Measurements from ENCODE around the gene RASGEF1B. TPM values are rescaled to one million over a fixed set of nuclear protein-coding genes. Genes with fewer than 3 reads are reported as not detected.

RASGEF1B gene
- polyA plus RNA-seq, 1 donor: 5.1 TPM

DNA sequence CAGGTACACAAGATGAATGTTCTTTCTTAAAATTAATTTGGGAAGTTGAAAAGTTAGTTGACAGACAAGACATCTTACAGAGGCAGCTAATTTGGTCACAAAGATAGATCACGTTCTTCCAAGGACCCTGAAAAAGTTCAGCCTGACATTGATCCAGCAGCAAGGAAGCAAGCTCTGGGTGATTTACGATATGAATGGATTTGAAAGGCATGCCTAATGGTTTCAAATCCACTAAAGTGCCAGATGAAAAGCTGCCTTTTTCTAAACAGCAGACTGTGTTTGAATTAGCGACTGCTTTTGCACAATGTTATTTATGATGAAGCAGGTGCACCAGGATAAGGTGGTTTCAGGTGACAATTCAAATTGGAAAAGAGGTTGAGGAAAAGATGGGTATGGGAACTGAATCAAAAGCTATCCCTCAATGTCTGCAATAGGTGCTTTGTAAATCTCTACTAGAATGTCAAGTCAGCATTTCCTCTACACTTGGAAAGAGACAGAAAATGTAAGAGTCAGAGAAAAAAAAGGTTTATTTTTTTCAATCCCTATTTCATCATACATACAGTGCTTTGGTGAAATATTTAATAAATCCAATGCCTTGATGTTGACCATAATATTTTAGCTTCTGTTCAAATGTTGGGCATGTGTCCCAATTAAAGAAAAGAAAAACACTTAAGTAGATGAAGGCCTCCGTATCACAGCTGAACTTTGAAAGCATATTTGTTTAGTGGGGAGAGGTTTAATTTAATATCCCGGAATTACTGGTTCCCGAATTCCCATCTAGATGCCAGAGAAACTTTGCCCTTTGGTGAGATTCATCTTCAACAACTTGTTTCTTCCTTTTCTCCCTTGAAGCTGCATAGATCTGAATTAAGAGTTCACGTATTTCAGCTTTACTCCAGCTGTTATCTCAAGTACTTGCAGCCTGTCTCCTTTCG, 6.0 kb downstream of the RASGEF1B start:
- no peak for DNase-seq

GRCh38 chr4:81460834-81461233, 10.9 kb downstream of the RASGEF1B start:
- no peak for DNase-seq

GRCh38 chr4:81460191-81460701, 11.5 kb downstream of the RASGEF1B start:
- no peak for DNase-seq

GRCh38 chr4:81459228-81459627, 12.5 kb downstream of the RASGEF1B start:
- DNase-seq: no peak

DNA sequence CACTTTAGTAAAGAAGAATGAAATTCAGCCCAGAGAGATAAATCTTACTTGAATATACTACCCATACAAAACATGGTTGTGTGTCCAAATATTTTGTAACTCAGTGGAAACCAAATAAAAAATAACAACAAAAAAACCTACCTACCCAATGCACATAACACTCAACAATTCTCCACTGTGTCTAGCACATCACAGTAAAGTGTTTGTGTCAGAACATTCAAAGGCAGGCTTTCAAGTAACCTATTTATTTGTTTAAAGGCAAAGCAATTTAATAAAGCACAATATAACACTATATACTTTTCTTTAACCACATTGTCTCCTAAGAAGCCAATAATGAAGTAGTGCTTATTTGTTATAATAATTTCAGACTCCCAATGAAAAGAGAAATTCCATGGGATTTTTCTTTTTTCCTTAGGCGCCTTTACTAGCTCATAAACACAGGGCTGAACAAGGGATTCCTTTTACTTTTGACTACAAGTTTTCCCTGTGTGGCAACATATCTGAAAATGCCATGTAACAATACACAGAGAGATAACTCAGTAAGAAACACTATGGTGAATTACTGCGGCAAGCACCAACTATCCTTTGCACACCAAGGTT, 13.7 kb downstream of the RASGEF1B start:
- no peak for DNase-seq

DNA sequence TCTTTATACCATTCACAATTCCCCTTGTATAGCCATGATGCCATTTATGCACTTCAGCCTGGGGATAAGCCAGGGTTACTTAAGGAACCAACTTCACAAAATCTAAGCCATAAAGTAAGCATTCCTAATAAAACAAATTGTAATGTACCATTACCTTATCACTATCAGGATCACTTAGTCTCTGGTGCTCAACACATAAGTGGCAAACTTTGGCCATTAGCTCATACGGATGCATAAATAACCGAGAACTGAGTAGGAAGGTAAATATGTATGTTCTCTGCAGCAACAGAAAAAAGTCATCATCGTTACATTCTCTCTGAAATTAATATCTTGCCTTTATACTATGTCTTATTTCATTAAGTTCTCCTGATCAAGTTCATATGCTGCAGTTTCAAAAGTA, 14.4 kb downstream of the RASGEF1B start:
- no peak for DNase-seq

DNA sequence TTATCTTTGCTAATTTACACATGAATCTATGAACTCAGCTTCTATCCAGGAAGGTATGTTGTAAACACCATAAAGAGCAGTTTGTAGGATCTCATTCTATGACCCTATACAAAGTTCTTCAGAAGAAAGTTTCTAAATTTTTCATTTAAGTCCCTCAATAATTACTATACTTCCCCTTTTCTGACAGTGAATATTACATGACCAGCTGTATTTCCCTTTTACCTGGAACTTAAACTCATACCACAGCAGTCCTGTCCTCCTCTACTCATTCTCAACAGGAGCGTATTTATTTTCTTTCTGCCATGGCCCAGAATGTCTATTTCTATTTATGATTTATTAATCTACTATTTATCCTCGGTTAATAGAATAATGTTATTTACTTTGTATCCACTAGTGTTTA, 15.8 kb downstream of the RASGEF1B start:
- DNase-seq: no peak

DNA sequence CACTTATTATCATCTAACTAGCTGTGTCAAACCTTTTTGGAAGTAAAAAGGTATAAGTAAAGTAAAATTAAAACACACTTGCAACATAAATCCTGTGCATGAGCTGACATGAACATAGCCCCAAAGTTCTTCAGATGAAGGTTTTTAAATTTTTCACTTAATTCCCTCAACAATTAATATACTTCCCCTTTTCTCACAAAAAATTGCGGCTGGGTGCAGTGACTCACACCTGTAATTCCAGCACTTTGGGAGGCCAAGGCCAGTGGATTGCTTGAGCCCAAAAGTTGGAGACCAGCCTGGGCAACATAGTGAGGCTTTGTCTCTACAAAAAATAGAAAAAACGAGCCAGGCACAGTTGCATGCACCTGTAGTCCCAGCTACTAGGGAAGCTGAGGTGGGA, 16.8 kb downstream of the RASGEF1B start:
- DNase-seq: no peak

DNA sequence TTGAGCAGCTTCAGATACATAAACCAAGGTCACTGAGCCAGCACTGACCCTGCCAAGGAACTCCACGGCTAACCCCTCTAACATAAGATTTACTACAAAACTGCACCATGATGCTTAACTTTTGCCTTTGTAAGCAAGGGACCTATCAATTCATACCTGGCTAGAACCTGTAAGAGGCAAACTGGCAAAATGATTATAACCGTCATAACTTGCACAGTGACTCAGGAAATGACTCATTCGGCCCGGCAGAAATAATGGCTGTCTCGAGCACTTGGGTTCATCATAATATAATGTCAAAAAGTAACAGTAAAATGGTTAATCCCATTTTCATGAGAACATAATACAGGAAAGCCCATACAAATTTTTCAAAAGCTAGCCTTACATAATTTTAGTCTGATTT, 17.2 kb downstream of the RASGEF1B start:
- no peak for DNase-seq

- DNase-seq: no peak
Measured at GRCh38 chr4:81453024-81453423, 18.7 kb downstream of the RASGEF1B start.

- DNase-seq: no peak
Measured at GRCh38 chr4:81452452-81453006, 19.2 kb downstream of the RASGEF1B start.

DNA sequence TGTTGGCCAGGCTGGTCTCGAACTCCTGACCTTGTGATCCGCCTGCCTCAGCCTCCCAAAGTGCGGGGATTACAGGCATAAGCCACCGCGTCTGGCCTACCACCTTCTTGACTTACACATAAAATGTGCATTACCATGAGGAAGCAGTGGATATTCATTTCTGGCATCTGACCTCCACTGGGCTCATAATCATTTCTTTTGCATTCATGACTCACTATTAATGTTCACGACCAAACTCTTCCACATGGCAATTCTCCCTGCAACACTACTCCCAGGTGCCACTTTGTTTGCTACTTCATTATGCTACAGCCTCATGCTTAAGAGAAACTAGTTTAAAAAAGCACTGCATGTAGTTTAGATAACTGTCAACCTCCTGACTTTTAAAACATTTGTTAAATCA, 22.7 kb downstream of the RASGEF1B start:
- DNase-seq: no peak

DNA sequence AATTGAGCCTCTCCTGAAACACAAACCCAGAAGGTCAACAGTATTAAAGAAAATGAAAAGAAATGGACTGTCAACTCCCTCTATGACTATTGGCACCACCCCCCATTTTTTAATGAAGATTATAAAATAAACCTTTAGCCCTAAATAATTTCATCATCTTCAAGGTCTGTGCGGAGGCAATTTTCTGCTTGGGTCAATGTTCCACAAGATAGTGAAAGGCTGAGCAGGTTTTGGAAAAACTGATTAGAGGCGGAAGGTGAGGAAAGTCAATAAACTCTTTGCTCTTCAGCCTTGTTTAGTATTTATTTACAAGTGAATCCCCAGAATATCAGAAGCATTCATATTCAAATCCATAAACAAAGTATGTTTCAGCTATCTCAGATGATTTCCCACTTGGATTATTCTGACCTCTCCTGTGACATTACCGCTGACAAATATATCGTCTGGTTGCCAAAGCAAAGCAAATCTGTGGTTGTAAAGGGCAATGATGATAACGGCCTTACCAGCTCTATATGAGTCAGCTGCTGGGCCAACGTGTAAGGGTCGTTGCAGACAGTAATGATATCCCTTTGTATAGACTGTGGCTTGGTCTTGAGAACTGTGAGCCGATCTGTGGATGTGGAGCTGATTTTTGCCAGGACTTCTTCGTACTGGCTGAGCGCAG, 24.0 kb downstream of the RASGEF1B start:
- no peak for DNase-seq

- DNase-seq: no peak
Measured at GRCh38 chr4:81446634-81447033, 25.1 kb downstream of the RASGEF1B start.

DNA sequence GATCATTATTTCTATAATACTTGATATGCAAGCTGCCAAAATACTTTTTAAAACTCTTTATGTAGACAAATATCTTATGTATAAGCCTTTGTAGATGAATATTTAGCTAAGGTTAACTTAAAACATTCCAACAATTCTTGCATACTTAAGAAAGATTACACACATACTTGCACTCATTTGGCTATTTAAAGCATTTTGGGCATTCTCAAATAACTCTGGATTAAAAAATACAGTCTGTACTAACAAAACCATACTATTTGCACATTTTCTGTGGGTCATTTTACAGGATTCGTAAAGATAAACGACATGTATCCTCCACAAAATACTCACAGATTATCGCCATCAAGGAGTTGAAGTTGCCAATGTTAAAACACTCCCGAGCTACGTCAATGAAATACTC, 26.5 kb downstream of the RASGEF1B start:
- no peak for DNase-seq

GRCh38 chr4:81442484-81443085, 29.1 kb downstream of the RASGEF1B start:
- DNase-seq: no peak

- DNase-seq: no peak
Measured at GRCh38 chr4:81440949-81441348, 30.8 kb downstream of the RASGEF1B start.

GRCh38 chr4:81436941-81437574, 34.6 kb downstream of the RASGEF1B start:
- DNase-seq: no peak

DNA sequence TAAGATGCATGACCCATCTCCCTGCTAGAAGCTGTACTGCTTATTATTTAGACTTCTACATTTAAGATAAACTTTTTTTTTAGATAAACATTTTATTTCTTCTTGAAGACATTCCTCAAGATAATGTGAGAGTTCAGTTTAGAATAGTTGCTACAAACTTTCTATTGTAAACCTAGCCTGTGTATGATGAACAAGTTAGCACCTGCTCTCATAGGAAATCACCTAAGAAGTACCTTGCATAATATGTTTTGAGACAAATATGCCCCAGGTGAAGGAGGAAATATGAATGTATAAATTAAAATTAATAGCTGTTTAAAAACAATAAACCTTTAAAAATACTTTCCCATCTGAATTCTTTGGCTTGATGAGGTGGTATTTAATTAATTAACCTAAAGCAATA, 35.6 kb downstream of the RASGEF1B start:
- DNase-seq: no peak

DNA sequence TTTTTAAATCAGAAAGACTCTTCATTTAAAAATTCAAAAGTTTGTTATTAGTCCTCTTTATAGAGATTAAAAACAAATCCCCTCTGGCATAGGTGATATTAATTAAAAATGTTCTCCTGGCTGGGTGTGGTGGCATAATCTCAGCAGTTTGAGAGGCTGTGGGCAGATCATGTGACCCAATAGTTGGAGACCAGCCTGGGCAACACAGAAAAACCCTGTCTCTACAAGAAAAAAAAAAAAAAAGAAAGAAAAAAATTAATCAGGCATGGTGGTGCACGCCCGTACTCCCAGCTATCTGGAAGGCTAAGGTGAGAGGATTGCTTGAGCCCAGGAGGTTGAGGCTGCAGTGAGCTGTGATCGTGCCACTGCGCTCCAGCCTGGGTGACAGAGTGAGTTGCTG, 38.9 kb downstream of the RASGEF1B start:
- DNase-seq: no peak

DNA sequence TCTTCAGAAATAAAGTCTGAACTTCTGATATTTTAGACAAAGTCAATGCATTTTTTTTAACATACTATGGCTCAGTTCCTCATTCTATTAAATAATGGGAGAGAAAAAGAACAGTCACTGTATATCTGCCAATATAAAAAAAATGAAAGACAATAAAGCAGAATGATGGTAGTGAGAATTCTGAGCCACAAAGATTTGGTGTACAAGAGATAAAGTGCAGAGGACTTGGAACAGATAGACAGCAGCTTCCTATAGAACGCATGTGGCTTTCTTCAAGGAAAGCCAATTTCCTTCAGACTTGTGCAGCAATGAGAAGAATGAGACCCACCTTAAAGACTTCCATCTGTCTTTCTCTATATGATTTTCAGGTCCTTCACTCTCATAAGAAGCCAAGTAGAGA, 39.7 kb downstream of the RASGEF1B start:
- no peak for DNase-seq

DNA sequence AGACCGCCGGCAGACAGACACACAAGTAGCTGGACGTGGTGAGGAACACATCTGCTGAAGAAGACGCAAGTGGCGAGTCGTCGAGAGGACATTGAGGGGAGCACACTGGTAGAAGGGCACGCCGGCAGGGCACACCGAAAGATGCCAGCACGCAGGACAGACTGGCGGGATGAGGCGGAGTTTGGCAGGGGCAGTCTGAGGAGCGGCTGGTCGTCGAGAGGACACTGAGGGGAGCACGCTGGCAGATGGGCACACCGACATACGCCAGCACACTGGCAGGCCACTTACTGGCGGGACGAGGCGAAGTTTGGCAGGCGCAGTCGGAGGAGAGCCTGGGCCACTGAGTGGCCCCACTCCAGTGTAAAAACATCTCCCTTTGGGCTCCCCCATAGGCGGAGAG, 42.1 kb downstream of the RASGEF1B start:
- no peak for DNase-seq
